ENCODE results near the gene PRRT4. TPM values are rescaled to one million over a fixed set of nuclear protein-coding genes. Genes with fewer than 3 reads are reported as not detected.

PRRT4 gene
- total and polyA plus RNA-seq, 9 of the 15 experiments (the other 6 are each of a cell fraction or from before 2014, with no cell fraction given): not detected

DNA sequence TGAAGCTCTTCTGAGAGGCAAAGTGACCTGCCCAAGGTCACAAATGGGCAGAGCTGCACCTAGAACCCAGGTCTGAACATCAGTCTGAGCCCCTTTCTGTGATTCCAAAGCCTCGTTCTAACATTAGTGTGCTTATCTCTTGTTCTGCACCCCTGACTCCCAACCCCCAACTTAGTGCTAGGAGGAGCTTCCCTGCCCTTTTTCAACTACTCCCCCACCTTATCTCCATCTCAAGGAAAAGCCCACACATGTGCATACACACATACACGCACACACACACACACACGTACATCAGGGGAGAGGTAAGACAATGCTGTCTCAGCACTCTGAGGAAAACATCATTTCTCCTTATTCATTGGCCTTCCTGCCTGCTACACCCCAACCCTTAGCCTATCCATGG is 8.3 kb downstream of the PRRT4 start (continued):
- TF ChIP-seq, protein P1, sequence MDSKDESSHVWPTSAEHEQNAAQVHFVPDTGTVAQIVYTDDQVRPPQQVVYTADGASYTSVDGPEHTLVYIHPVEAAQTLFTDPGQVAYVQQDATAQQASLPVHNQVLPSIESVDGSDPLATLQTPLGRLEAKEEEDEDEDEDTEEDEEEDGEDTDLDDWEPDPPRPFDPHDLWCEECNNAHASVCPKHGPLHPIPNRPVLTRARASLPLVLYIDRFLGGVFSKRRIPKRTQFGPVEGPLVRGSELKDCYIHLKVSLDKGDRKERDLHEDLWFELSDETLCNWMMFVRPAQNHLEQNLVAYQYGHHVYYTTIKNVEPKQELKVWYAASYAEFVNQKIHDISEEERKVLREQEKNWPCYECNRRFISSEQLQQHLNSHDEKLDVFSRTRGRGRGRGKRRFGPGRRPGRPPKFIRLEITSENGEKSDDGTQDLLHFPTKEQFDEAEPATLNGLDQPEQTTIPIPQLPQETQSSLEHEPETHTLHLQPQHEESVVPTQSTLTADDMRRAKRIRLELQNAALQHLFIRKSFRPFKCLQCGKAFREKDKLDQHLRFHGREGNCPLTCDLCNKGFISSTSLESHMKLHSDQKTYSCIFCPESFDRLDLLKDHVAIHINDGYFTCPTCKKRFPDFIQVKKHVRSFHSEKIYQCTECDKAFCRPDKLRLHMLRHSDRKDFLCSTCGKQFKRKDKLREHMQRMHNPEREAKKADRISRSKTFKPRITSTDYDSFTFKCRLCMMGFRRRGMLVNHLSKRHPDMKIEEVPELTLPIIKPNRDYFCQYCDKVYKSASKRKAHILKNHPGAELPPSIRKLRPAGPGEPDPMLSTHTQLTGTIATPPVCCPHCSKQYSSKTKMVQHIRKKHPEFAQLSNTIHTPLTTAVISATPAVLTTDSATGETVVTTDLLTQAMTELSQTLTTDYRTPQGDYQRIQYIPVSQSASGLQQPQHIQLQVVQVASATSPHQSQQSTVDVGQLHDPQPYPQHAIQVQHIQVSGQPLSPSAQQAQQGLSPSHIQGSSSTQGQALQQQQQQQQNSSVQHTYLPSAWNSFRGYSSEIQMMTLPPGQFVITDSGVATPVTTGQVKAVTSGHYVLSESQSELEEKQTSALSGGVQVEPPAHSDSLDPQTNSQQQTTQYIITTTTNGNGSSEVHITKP (IDR thresholded peaks at IDR 0.05; ENCODE audit: partially characterized antibody): peak; percentile 10
- TF ChIP-seq, protein P2, sequence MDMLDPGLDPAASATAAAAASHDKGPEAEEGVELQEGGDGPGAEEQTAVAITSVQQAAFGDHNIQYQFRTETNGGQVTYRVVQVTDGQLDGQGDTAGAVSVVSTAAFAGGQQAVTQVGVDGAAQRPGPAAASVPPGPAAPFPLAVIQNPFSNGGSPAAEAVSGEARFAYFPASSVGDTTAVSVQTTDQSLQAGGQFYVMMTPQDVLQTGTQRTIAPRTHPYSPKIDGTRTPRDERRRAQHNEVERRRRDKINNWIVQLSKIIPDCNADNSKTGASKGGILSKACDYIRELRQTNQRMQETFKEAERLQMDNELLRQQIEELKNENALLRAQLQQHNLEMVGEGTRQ (CRISPR knock-in tag; IDR thresholded peaks at IDR 0.05): no peak
- no peak for TF ChIP-seq ZZZ3 (IDR thresholded peaks at IDR 0.05)
- no peak for TF ChIP-seq NBN (IDR thresholded peaks at IDR 0.05; ENCODE audit: low read depth)
- TF ChIP-seq MIER1 (IDR thresholded peaks at IDR 0.05; ENCODE audit: low read depth): no peak
- no peak for TF ChIP-seq ZNF408 (CRISPR knock-in tag; IDR thresholded peaks at IDR 0.05; ENCODE audit: low read depth)
- 0 out of 2 replicates have a peak, but pooled peaks have one; percentile 36 for TF ChIP-seq CREM (IDR thresholded peaks at IDR 0.05; ENCODE audit: low read depth)
- no peak for TF ChIP-seq KAT8 (IDR thresholded peaks at IDR 0.05; ENCODE audit: low read depth)
- TF ChIP-seq KLF10 (CRISPR knock-in tag; IDR thresholded peaks at IDR 0.05): no peak
- TF ChIP-seq KDM1A (IDR thresholded peaks at IDR 0.05): peak; percentile 78 to 85
- TF ChIP-seq TFAM (CRISPR knock-in tag; conservative IDR thresholded peaks at IDR 0.05): no peak
- TF ChIP-seq, protein P3, sequence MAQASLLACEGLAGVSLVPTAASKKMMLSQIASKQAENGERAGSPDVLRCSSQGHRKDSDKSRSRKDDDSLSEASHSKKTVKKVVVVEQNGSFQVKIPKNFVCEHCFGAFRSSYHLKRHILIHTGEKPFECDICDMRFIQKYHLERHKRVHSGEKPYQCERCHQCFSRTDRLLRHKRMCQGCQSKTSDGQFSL (CRISPR knock-in tag; IDR thresholded peaks at IDR 0.05): no peak
- TF ChIP-seq, protein P3 (tag; IDR thresholded peaks at IDR 0.05): peak in 1 of 2 experiments; percentile 58; a peak in 1 of 4 replicates
- TF ChIP-seq, protein P4, sequence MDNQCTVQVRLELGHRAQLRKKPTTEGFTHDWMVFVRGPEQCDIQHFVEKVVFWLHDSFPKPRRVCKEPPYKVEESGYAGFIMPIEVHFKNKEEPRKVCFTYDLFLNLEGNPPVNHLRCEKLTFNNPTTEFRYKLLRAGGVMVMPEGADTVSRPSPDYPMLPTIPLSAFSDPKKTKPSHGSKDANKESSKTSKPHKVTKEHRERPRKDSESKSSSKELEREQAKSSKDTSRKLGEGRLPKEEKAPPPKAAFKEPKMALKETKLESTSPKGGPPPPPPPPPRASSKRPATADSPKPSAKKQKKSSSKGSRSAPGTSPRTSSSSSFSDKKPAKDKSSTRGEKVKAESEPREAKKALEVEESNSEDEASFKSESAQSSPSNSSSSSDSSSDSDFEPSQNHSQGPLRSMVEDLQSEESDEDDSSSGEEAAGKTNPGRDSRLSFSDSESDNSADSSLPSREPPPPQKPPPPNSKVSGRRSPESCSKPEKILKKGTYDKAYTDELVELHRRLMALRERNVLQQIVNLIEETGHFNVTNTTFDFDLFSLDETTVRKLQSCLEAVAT (IDR thresholded peaks at IDR 0.05): 0 out of 4 replicates have a peak, but pooled peaks have one; percentile 51 to 53
- peak; percentile 92 for TF ChIP-seq C11orf30 (IDR thresholded peaks at IDR 0.05; ENCODE audit: low read depth)
- TF ChIP-seq BHLHE40 (IDR thresholded peaks at IDR 0.05; ENCODE audit: low read length): peak; percentile 60; the same call in 1 of the 2 replicates
- TF ChIP-seq RCOR1 (IDR thresholded peaks at IDR 0.05; ENCODE audit: borderline replicate concordance in 1 of 2, low read depth in 2 of 2, low read length in 2 of 2): peak in 1 of 2 experiments; percentile 83; a peak in 2 of 4 replicates
- TF ChIP-seq ZNF699 (CRISPR knock-in tag; IDR thresholded peaks at IDR 0.05; ENCODE audit: insufficient replicate concordance): no peak
- no peak for TF ChIP-seq PRMT5 (CRISPR knock-in tag; IDR thresholded peaks at IDR 0.05)
- no peak for TF ChIP-seq RBM14 (IDR thresholded peaks at IDR 0.05; ENCODE audit: borderline replicate concordance, insufficient read depth, low read depth, low read length)
- TF ChIP-seq GATA2 (CRISPR knock-in tag; IDR thresholded peaks at IDR 0.05): peak; percentile 79; the same call in 1 of the 2 replicates
- TF ChIP-seq PRPF4 (IDR thresholded peaks at IDR 0.05; ENCODE audit: insufficient read depth, low read depth, low read length, poor library complexity, severe bottlenecking): no peak
- no peak for TF ChIP-seq KLF13 (tag; IDR thresholded peaks at IDR 0.05; ENCODE audit: borderline replicate concordance, low read depth)

Measured in K562 (cell line).